GM12801 (cell line): ENCODE data around the gene TEN1.

ENCODE experiments used
- CTCF ChIP-seq: IDR thresholded peaks from one replicate; pipeline ENCODE4 v1.5.1; 2011; ENCODE audit warnings: control low read depth; ENCODE audit not compliant: insufficient read length; ENCODE audit errors: extremely low read depth

Gene TEN1

DNA sequence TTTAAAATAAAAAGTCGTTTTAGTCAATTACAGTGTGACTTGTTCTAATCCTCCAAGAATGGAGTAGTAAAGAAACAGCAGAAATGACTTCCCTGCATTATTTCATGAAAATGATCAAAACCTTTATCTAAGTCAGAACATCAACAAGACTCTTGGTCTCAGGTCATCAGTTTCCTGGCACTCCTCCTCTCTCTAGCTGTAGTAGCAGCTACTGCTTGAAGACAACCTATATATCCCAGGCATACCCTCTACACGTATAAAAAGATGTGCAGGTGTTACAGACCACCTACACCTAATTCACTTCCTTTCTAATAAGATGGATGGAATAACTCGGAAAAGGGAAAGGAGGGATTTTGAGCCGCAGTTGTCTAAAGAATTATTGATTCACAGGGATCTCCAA lies 36.6 kb upstream of the TEN1 start:
- TF ChIP-seq CTCF: no peak

DNA sequence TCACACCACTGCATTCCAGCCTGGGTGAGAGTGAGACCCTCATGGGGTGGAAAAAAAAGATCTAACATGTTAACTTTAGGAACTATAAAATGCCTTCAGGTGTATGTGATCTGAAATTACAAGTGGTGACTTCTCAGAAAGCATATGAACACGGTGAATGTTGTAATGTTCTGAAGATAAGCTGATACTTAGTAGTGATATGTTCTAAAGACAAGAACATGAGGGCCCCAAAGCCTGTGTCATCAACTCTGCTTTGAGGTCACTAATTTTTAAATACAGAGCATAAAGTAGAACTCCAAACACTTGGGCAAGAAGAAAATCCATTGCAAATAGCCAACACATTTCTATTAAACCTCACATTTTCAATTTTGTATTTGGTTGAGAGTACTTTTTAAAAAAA lies 35.5 kb upstream of the TEN1 start:
- no peak for TF ChIP-seq CTCF

GRCh38 chr17:75945211-75945610 lies 33.8 kb upstream of the TEN1 start:
- no peak for TF ChIP-seq CTCF

- no peak for TF ChIP-seq CTCF
Observed at GRCh38 chr17:75950421-75950820, 28.6 kb upstream of the TEN1 start.

DNA sequence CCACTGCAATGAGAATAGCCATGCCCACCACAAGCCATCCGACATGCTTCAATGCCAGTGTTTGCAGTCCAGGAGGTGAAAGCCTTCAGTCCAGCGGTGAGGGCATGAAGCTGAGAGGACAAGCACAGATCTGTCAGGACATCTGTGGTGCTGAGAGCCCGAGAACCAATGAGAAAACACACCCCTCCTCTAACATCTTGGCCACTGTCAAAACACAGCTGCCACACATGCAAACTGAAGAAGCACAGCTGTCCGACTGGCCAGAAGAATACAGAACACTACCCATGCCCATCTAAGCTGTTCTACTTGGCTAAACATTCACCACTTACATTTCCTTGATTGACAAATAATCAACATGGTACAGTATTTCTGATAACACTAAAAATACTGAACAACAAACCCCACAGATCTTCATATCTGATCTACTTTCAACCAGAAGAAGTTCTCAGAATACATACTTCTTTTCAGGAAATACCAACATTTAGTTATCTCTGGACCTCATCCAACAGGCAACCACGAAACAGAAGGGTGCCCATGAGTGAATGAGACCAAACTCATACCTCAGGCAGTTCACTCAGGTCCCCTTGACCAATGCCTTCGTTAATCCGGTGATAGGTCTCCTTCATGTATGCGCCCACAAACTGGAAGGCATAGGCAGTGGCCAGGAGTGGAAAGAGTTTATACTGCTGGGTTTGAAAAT lies 28.0 kb upstream of the TEN1 start:
- TF ChIP-seq CTCF: no peak

GRCh38 chr17:75959051-75959838 lies 19.8 kb upstream of the TEN1 start:
- TF ChIP-seq CTCF: no peak

GRCh38 chr17:75959839-75960511 lies 19.1 kb upstream of the TEN1 start:
- no peak for TF ChIP-seq CTCF
